ENCODE results near the gene ASB9. TPM values are rescaled to one million over a fixed set of nuclear protein-coding genes. Genes with fewer than 3 reads are reported as not detected.
A peak's percentile ranks its signal among the peaks of the same experiment; 100 is the strongest.
"Not testable (repeated sequence)": the region's sequence is repeated elsewhere in the genome, so short reads cannot be mapped to it uniquely, and the experiment has no call there.

The ASB9 gene
- total and polyA plus RNA-seq, 2 experiments from 2014 or later: 0.97 TPM; not detected in 1

DNA sequence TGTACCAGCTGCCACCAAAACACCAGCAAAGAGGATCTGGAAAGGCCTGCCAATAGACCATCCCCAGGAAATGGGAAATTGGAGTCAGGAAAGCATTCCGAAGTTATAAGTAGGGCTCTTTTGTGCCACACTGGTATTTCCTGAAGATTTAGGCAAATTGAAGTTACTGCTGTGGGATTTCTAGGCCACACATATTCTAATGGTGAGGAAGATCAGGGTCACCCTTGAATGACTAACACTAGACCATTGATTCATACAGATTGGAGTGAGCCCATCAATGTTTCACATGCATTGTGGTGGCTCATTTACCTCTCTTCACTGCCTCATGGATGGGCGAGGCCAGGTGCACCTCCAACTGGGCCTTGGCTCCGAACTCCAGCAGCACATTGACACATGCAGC, 23.0 kb upstream of the ASB9 start:
- Histone ChIP-seq H3K4me1 (ENCODE audit: insufficient read depth) (no peaks in the 10 kb centered on the region), H3K4me2 (ENCODE audit: unreplicated experiment) (no peak overlapping the region), H2AFZ (no peak overlapping the region), H4K20me1 (ENCODE audit: insufficient read depth) (no peaks in the 10 kb centered on the region), H3K36me3 (ENCODE audit: low read depth) (no peaks in the 10 kb centered on the region), H3K27me3 (replicated peaks; ENCODE audit: insufficient read depth) (no peaks in the 10 kb centered on the region), H3K27ac (no peak overlapping the region), H3F3A (ENCODE audit: insufficient read depth) (no peaks in the 10 kb centered on the region), H3K4me3 (no peak overlapping the region), H3K9me3 (ENCODE audit: low read depth) (no peaks in the 10 kb centered on the region), H3K9me2 (ENCODE audit: insufficient read depth) (no peaks in the 10 kb centered on the region), H3K79me2 (ENCODE audit: insufficient read depth) (no peaks in the 10 kb centered on the region), H3K9ac (no peak overlapping the region)
- 81 to 100% methylated on average over 2 to 3 of the region's 3 CpGs for WGBS, 2 experiments (ENCODE audit: low coverage in 1 of 2, low lambda C conversion rate in 2 of 2, missing lambda C conversion rate in 2 of 2)
- DNase-seq: no peak
- TF ChIP-seq EZH2phosphoT487 (IDR thresholded peaks at IDR 0.05; ENCODE audit: insufficient read depth, low read depth): no peak
- TF ChIP-seq EZH2 (IDR thresholded peaks at IDR 0.05; ENCODE audit: insufficient read depth, poor library complexity, severe bottlenecking): no peak
- in situ Hi-C loops (cut with MboI): no loop called here

DNA sequence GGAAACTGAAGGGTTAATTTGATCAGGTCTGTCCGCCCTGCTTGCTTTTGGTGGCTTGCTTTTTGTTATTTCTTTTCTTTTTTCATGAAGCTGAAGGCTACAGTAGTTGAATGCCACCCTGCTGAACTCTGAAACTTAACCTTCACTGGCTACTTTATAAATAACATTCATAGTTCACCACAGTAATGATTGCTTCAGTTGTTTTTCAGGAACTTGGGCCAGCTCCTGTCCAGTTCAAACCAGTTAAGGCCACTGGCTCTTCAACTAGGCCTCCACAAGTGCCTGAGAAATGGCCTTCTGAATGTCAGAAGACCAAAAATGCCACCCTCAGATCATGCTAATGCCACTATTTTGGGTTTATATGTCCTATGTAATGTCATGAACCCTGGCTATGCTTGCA, 7.7 kb upstream of the ASB9 start:
- H3K4me1 ChIP-seq (ENCODE audit: insufficient read depth): no peaks in the 10 kb centered on the region
- in situ Hi-C loops (cut with MboI): no loop called here
- H4K20me1 ChIP-seq (ENCODE audit: insufficient read depth): no peaks in the 10 kb centered on the region
- H3K9me2 ChIP-seq (ENCODE audit: insufficient read depth): no peaks in the 10 kb centered on the region
- no peak for DNase-seq
- H2AFZ ChIP-seq: no peak overlapping the region
- H3K27ac ChIP-seq: no peak overlapping the region
- no peaks in the 10 kb centered on the region for H3F3A ChIP-seq (ENCODE audit: insufficient read depth)
- H3K79me2 ChIP-seq (ENCODE audit: insufficient read depth): no peaks in the 10 kb centered on the region
- no peak overlapping the region for H3K4me3 ChIP-seq
- no peaks in the 10 kb centered on the region for H3K27me3 ChIP-seq (replicated peaks; ENCODE audit: insufficient read depth)
- 9 to 17% methylated on average over 1 of the region's 1 CpG for WGBS, 2 experiments (ENCODE audit: low coverage in 1 of 2, low lambda C conversion rate in 2 of 2, missing lambda C conversion rate in 2 of 2)
- H3K9me3 ChIP-seq (ENCODE audit: low read depth): no peaks in the 10 kb centered on the region
- no peak for TF ChIP-seq EZH2phosphoT487 (IDR thresholded peaks at IDR 0.05; ENCODE audit: insufficient read depth, low read depth)
- no peak for TF ChIP-seq EZH2 (IDR thresholded peaks at IDR 0.05; ENCODE audit: insufficient read depth, poor library complexity, severe bottlenecking)
- H3K4me2 ChIP-seq (ENCODE audit: unreplicated experiment): no peak overlapping the region
- H3K36me3 ChIP-seq (ENCODE audit: low read depth): no peaks in the 10 kb centered on the region
- no peak overlapping the region for H3K9ac ChIP-seq

DNA sequence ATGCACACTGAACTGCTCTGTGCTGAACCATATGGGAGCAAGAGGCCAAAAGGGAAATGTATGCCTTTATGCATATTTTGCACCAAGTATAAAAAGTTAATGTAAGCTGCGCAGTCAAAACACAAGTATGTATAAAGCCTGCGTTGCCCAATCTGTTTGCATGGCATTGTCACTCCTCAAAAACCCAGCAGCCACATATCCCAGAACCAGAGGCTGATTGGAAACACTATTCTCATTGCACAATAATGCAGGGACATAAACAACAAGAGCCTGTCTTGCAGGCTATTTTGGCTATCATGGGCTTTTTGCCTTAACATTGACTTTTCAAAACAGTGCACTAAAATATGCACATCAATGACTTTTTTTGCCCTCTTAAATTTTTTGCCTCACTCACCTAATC, 5.1 kb upstream of the ASB9 start:
- DNase-seq: peak; percentile 22
- Histone ChIP-seq H3K79me2 (ENCODE audit: insufficient read depth) (no peaks in the 10 kb centered on the region), H3K9me3 (ENCODE audit: low read depth) (no peaks in the 10 kb centered on the region), H3K9ac (no peak overlapping the region), H3K9me2 (ENCODE audit: insufficient read depth) (no peaks in the 10 kb centered on the region), H3K27ac (no peak overlapping the region), H3K4me1 (ENCODE audit: insufficient read depth) (no peaks in the 10 kb centered on the region), H2AFZ (no peak overlapping the region), H3K27me3 (replicated peaks; ENCODE audit: insufficient read depth) (no peaks in the 10 kb centered on the region), H4K20me1 (ENCODE audit: insufficient read depth) (no peaks in the 10 kb centered on the region), H3K36me3 (ENCODE audit: low read depth) (no peaks in the 10 kb centered on the region), H3F3A (ENCODE audit: insufficient read depth) (no peaks in the 10 kb centered on the region), H3K4me2 (ENCODE audit: unreplicated experiment) (no peak overlapping the region), H3K4me3 (no peak overlapping the region)
- in situ Hi-C loops (cut with MboI): no loop called here
- TF ChIP-seq EZH2 (IDR thresholded peaks at IDR 0.05; ENCODE audit: insufficient read depth, poor library complexity, severe bottlenecking) (no peak), EZH2phosphoT487 (IDR thresholded peaks at IDR 0.05; ENCODE audit: insufficient read depth, low read depth) (no peak)
- WGBS, 2 experiments (ENCODE audit: low coverage in 1 of 2, low lambda C conversion rate in 2 of 2, missing lambda C conversion rate in 2 of 2): 0% methylated on average over 2 of the region's 2 CpGs

DNA sequence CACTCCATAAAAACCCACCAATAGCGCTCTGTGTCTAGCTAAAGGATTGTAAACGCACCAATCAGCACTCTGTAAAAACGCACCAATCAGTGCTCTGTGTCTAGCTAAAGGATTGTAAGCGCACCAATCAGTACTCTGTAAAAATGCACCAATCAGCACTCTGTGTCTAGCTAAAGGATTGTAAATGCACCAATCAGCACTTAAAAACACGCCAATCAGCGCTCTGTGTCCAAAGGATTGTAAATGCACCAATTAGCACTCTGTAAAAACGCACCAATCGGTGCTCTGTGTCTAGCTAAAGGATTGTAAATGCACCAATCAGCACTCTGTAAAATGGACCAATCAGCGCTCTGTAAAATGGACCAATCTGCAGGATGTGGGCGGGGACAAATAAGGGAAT, 3.4 kb upstream of the ASB9 start:
- H3K36me3 ChIP-seq (ENCODE audit: low read depth); H3K4me2 ChIP-seq (ENCODE audit: unreplicated experiment); H3K27ac ChIP-seq; H3K9ac ChIP-seq; H3K4me1 ChIP-seq (ENCODE audit: insufficient read depth); H3K4me3 ChIP-seq; H3K9me3 ChIP-seq (ENCODE audit: low read depth); DNase-seq; H3K27me3 ChIP-seq (replicated peaks; ENCODE audit: insufficient read depth); H3K79me2 ChIP-seq (ENCODE audit: insufficient read depth); H4K20me1 ChIP-seq (ENCODE audit: insufficient read depth); H3K9me2 ChIP-seq (ENCODE audit: insufficient read depth); in situ Hi-C loops (cut with MboI); H3F3A ChIP-seq (ENCODE audit: insufficient read depth); H2AFZ ChIP-seq: not testable (repeated sequence)
- WGBS, 2 experiments (ENCODE audit: low coverage in 1 of 2, low lambda C conversion rate in 2 of 2, missing lambda C conversion rate in 2 of 2): 77 to 78% methylated on average over 10 of the region's 10 CpGs

DNA sequence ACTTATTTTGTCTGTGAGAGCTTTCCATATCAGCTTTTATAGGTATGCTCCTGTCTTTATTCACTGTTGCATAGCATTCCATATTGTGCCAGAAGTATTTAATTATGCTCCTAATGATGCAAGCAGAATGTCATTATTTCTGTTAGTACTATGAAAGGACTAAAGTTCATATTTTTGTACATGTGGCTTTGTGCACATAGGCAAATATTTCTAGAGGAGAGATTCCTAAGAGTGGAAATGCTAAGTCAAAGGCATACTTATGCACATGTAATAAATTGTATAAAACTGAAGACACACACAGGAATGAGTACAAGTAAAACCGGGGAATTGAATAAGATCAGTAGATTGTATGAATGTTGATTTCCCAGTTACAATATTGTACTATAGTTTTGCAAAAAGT, 1.9 kb upstream of the ASB9 start:
- WGBS, 2 experiments (ENCODE audit: low coverage in 1 of 2, low lambda C conversion rate in 2 of 2, missing lambda C conversion rate in 2 of 2): 9 to 13% methylated on average over 1 of the region's 1 CpG
- Histone ChIP-seq H3K9me3 (ENCODE audit: low read depth) (no peaks in the 10 kb centered on the region), H3K9ac (no peak overlapping the region), H3K4me3 (no peak overlapping the region), H3K4me1 (ENCODE audit: insufficient read depth) (0 out of 2 replicates have a peak, but pooled peaks cover 3% of the 10 kb centered on the region), H3F3A (ENCODE audit: insufficient read depth) (no peaks in the 10 kb centered on the region), H4K20me1 (ENCODE audit: insufficient read depth) (no peaks in the 10 kb centered on the region), H3K4me2 (ENCODE audit: unreplicated experiment) (no peak overlapping the region), H3K27me3 (replicated peaks; ENCODE audit: insufficient read depth) (no peaks in the 10 kb centered on the region), H3K79me2 (ENCODE audit: insufficient read depth) (no peaks in the 10 kb centered on the region), H3K27ac (no peak overlapping the region), H3K36me3 (ENCODE audit: low read depth) (no peaks in the 10 kb centered on the region), H3K9me2 (ENCODE audit: insufficient read depth) (no peaks in the 10 kb centered on the region), H2AFZ (no peak overlapping the region)
- no peak for DNase-seq
- in situ Hi-C loops (cut with MboI): no loop called here
- TF ChIP-seq EZH2phosphoT487 (IDR thresholded peaks at IDR 0.05; ENCODE audit: insufficient read depth, low read depth) (no peak), EZH2 (IDR thresholded peaks at IDR 0.05; ENCODE audit: insufficient read depth, poor library complexity, severe bottlenecking) (no peak)
